ENCODE results near the gene DAB1.

DAB1 gene

DNA sequence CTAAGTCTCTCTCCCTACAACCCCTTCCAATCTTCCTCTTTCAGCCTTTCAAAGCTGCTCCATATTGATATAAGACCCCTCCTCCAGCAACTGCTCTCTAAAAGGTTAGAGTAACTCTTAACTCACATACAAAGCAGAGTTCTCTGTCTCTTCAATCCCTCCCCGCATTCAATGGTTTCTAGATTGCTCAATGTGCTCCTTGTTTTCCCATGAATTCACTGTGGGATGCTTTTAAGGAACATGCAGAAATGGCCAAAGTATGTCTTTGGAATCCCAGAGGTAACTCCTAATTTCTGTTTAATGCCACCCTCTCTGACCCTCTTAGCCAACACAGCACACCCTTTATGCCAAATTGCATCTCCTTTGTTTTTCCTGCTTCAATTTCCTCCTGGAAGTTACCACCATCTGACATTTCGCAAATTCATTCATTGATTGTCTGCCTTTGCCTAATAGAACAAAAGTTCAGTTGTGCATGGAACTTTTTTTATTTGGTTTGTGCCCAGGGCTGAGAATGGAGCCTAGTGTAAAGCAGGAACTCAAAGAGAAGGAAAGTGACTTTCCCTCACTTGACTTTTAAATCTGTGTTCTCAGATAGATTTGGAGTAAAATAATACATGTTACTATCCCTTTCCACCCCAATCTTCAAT is 285.3 kb downstream of the DAB1 start:
- no peaks in the 10 kb centered on the region for H3K36me3 Mint-ChIP-seq (ENCODE audit: low read depth)
- no peak overlapping the region for H3K27ac Mint-ChIP-seq

DNA sequence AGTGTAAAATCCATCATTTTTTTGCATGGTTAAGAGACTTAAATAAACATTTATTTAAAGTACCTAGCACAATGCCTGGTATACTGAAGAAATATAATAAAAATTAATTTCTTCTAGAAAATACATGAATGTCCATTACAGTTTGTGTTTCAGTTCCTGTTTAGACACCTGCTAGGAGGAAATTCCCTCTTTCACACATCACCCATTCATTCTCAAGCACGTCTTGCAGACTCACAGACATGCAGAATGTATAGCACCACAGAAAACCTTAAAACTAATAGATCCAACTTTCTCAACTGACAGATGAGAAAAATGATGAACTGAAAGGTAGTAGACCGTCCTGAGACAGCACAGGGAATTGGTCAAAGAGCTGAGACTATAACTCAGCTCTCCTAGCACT is 285.9 kb downstream of the DAB1 start:
- no peaks in the 10 kb centered on the region for H3K4me1 Mint-ChIP-seq (ENCODE audit: low read depth)
- H3K4me3 Mint-ChIP-seq: no peak overlapping the region
- no peak overlapping the region for H3K27ac Mint-ChIP-seq
- H3K9me3 Mint-ChIP-seq: no peaks in the 10 kb centered on the region
- H3K27me3 Mint-ChIP-seq (ENCODE audit: low read depth): no peaks in the 10 kb centered on the region
- no peak for DNase-seq (ENCODE audit: low spot score)
- no peaks in the 10 kb centered on the region for H3K36me3 Mint-ChIP-seq (ENCODE audit: low read depth)

More for the DNA sequence above, 285.3 kb downstream of the DAB1 start:
- DNase-seq (ENCODE audit: low spot score): no peak
- no peak overlapping the region for H3K4me3 Mint-ChIP-seq
- no peaks in the 10 kb centered on the region for H3K27me3 Mint-ChIP-seq (ENCODE audit: low read depth)
- no peaks in the 10 kb centered on the region for H3K9me3 Mint-ChIP-seq
- H3K4me1 Mint-ChIP-seq (ENCODE audit: low read depth): no peaks in the 10 kb centered on the region

DNA sequence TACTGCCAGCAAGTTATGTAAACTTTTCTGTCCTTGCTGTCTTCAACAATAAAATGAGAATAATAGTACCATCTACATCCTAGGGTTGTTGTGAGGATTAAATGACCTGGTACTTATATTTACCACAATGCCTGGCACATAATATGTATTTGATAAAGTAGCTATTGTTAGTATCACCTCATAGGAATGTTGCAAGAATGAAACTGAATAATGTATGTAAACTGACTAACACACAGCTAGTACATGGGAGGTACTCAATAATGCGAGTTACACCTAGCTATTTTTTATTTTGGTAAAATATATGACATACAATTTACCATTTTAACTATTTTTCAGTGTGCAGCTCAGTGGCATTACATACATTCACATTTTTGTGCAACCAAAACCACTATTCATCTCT is 289.1 kb downstream of the DAB1 start:
- DNase-seq (ENCODE audit: low spot score): no peak
- Mint-ChIP-seq H3K4me1 (ENCODE audit: low read depth) (no peaks in the 10 kb centered on the region), H3K9me3 (no peaks in the 10 kb centered on the region), H3K4me3 (no peak overlapping the region), H3K27ac (no peak overlapping the region), H3K36me3 (ENCODE audit: low read depth) (no peaks in the 10 kb centered on the region), H3K27me3 (ENCODE audit: low read depth) (no peaks in the 10 kb centered on the region)

DNA sequence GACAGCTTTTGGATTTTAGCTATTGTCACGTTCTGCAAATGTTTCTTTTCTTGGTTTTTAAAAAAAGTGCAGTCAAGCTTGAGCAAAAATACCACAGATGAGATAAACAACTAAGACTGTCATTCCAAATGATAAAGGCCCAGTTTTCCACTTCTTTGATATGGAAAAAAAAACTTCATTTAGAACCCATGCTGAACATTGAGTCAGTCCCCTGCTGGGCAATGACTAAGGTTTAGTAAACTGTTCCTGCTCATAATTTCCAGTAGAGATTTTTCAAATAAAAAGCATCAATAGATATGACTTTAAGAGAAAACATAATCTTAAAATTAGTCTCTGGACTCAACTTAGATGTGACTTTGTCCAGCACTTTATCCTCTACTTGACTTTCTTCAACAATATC is 290.2 kb downstream of the DAB1 start:
- H3K4me3 Mint-ChIP-seq: no peak overlapping the region
- H3K9me3 Mint-ChIP-seq: no peaks in the 10 kb centered on the region
- no peaks in the 10 kb centered on the region for H3K27me3 Mint-ChIP-seq (ENCODE audit: low read depth)
- no peaks in the 10 kb centered on the region for H3K4me1 Mint-ChIP-seq (ENCODE audit: low read depth)
- no peaks in the 10 kb centered on the region for H3K36me3 Mint-ChIP-seq (ENCODE audit: low read depth)
- DNase-seq (ENCODE audit: low spot score): no peak
- no peak overlapping the region for H3K27ac Mint-ChIP-seq

DNA sequence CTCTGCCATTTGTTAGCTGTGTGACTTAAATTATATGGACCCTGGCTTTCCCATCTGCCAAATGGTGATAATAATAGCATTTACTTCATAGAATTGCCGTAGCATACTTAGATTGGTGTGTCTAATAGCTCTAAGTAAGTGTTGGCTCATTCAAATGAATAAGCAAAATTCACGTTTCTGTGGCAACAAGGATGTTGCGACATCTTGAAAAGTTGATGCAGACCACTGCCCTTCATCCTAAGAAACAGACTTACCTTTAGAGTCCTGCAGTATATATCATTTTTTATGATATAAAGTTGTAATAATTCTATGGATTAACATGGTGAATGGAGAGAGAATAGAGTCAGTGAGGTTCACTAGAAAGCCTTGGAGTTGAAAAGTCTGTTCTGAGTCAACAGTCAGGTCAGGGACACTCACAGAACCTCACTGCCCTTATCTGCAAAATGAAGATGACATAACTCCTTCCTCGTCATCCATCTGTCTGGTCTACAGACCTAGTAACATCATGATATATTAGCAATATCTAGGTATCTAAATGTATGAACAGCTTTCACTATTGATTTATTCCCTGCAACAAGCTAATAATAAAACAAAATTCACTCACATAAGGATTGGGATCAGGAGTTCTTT is 290.8 kb downstream of the DAB1 start:
- H3K4me3 Mint-ChIP-seq: no peak overlapping the region
- H3K27me3 Mint-ChIP-seq (ENCODE audit: low read depth): no peaks in the 10 kb centered on the region
- no peaks in the 10 kb centered on the region for H3K4me1 Mint-ChIP-seq (ENCODE audit: low read depth)
- H3K36me3 Mint-ChIP-seq (ENCODE audit: low read depth): no peaks in the 10 kb centered on the region
- no peaks in the 10 kb centered on the region for H3K9me3 Mint-ChIP-seq
- no peak overlapping the region for H3K27ac Mint-ChIP-seq
- DNase-seq (ENCODE audit: low spot score): no peak

DNA sequence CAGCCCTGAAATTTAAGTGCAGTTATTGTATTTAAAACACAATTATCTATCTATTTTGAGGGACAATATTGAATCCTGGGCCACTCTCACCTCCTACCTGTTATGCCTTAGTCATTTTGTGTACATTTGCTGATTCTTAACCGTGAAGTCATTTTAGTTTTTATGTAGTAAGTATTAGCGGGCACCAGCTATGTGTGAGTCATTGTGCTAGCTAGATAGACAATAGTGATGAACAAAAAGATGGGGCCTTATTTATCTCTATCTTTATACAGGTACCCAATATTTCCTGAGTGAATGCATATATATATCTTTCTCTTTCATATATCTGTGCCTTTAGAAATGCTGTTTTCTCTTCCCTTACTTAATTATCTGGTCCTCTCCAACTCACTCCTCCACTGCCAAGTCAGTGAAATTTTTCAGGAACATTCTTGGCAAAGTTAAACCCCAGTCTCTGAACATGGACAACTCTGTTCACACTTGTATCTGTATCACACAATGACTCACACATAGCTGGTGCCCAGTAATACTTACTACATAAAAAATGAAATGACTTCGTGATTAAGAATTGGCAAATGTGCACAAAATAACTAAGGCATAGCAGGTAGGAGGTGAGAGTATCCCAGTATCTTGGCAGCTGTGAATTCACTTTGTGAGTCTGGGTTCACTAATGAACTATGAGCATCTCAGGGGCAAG is 292.0 kb downstream of the DAB1 start:
- DNase-seq (ENCODE audit: low spot score): no peak
- H3K4me1 Mint-ChIP-seq (ENCODE audit: low read depth): no peaks in the 10 kb centered on the region
- no peak overlapping the region for H3K27ac Mint-ChIP-seq
- H3K4me3 Mint-ChIP-seq: no peak overlapping the region
- H3K9me3 Mint-ChIP-seq: no peaks in the 10 kb centered on the region
- H3K27me3 Mint-ChIP-seq (ENCODE audit: low read depth): no peaks in the 10 kb centered on the region
- no peaks in the 10 kb centered on the region for H3K36me3 Mint-ChIP-seq (ENCODE audit: low read depth)

DNA sequence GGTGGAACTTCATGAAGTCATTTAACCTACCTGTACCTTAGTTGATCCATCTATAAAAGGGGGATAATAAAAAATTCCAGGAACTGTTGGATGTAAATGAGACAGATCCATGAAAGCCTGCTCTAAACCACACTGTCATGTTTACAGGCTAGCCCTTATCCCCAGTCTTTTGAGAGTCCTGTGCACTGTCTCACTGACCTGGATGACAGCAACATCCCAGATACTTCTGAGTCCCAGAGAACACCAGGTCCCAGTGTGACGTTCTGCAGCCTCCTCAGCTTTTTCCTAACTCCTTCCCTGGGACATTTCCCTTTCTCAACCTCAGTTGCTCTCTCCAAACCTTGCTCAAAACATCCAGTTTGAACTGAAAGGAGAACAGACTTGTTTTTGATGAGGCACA is 292.6 kb downstream of the DAB1 start:
- Mint-ChIP-seq H3K27ac (no peak overlapping the region), H3K4me3 (no peak overlapping the region), H3K4me1 (ENCODE audit: low read depth) (no peaks in the 10 kb centered on the region), H3K27me3 (ENCODE audit: low read depth) (no peaks in the 10 kb centered on the region), H3K36me3 (ENCODE audit: low read depth) (no peaks in the 10 kb centered on the region), H3K9me3 (no peaks in the 10 kb centered on the region)
- no peak for DNase-seq (ENCODE audit: low spot score)

DNA sequence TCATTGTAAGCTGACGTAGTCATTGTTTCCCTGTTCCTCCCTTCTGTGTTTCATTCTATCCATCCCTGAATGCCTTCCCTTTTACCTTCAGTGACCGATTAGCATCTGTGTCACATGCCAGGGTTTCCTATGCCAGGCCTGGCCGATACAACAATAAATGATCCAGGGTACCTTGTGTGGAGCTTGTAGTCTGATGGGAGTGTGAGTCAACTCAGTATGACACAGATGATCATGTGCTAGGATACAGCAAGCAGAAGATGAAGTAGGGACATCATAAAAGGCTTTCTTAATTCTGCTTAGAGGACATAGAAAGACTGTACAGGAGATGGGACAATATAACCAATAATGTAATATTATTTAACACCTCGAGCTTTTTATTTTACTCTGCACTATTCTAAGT is 294.0 kb downstream of the DAB1 start:
- Mint-ChIP-seq H3K27ac (no peak overlapping the region), H3K27me3 (ENCODE audit: low read depth) (no peaks in the 10 kb centered on the region), H3K36me3 (ENCODE audit: low read depth) (no peaks in the 10 kb centered on the region), H3K4me1 (ENCODE audit: low read depth) (no peaks in the 10 kb centered on the region), H3K4me3 (no peak overlapping the region), H3K9me3 (no peaks in the 10 kb centered on the region)
- DNase-seq (ENCODE audit: low spot score): no peak

DNA sequence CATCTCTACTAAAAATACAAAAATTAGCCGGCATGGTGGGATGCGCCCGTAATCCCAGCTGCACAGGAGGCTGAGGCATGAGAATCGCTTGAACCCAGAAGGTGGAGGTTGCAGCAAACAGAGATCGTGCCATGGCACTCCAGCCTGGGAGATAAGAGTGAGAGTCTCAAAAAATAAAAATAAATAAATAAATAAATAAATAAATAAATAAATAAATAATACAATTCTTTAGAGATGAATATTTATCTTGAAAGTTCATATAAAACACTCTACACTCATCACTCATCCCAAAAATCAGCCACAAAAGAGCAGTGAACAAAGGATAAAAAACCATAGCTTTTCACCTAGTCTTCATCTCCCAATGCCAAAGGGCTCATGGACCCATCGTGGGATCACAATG is 295.9 kb downstream of the DAB1 start:
- Mint-ChIP-seq H3K4me3 (no peak overlapping the region), H3K36me3 (ENCODE audit: low read depth) (no peaks in the 10 kb centered on the region), H3K27me3 (ENCODE audit: low read depth) (no peaks in the 10 kb centered on the region), H3K9me3 (no peaks in the 10 kb centered on the region), H3K4me1 (ENCODE audit: low read depth) (no peaks in the 10 kb centered on the region), H3K27ac (no peak overlapping the region)
- DNase-seq (ENCODE audit: low spot score): no peak

DNA sequence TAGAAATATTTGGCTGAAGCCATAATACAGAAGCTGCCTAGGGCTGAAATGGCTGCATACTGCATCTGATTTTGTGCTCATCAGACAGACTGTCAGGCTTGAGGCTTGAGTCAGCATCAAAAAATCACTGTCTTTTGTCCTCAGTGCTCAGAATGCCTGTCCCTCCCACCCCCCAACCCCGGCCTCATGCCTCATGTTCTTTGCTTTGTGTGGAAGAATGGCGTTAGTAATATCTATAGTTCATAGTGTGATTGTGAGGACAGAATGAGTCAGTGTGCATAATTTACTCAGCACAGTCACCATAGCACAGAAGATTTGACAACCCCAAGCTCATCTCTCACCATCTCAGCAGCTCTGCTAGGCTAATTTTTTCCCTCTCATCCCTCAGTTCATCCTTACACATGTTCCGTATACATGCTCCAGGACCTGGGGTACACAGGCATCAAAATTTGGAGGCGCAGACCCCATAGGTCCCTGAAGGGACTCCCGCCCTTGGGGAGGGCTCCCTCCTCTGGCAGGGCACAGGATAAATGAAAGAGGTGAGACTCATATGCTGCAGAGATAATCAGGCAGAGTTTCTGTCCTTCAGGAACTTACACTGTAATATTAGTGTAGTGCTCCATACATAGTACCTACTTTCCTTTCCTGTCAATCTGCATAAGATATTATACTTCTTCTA is 299.0 kb downstream of the DAB1 start:
- Mint-ChIP-seq H3K4me3 (no peak overlapping the region), H3K36me3 (ENCODE audit: low read depth) (no peaks in the 10 kb centered on the region), H3K27ac (no peak overlapping the region)

DNA sequence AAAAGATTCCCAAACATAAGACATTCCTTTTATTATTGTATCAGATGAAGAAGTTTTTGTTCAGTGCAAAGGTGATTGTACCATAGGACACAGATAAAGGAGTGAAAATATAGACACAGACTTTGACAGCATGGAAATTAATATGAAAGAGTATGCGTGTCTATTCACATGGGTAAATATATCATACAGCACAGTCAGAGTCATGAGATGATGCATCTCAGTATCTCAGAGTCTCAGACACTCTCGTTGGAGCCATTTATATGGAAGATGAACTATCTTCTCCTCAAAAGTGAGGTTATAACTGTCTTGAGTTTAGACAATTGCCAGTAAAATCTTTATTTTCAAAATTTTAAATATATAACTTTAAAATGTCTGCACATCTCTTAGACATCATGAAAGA is 299.7 kb downstream of the DAB1 start:
- Mint-ChIP-seq H3K4me1 (ENCODE audit: low read depth) (no peaks in the 10 kb centered on the region), H3K36me3 (ENCODE audit: low read depth) (no peaks in the 10 kb centered on the region), H3K9me3 (no peaks in the 10 kb centered on the region), H3K27ac (no peak overlapping the region), H3K27me3 (ENCODE audit: low read depth) (no peaks in the 10 kb centered on the region), H3K4me3 (no peak overlapping the region)
- no peak for DNase-seq (ENCODE audit: low spot score)

More for the DNA sequence above, 299.0 kb downstream of the DAB1 start:
- DNase-seq (ENCODE audit: low spot score): no peak
- Mint-ChIP-seq H3K9me3 (no peaks in the 10 kb centered on the region), H3K4me1 (ENCODE audit: low read depth) (no peaks in the 10 kb centered on the region), H3K27me3 (ENCODE audit: low read depth) (no peaks in the 10 kb centered on the region)

DNA sequence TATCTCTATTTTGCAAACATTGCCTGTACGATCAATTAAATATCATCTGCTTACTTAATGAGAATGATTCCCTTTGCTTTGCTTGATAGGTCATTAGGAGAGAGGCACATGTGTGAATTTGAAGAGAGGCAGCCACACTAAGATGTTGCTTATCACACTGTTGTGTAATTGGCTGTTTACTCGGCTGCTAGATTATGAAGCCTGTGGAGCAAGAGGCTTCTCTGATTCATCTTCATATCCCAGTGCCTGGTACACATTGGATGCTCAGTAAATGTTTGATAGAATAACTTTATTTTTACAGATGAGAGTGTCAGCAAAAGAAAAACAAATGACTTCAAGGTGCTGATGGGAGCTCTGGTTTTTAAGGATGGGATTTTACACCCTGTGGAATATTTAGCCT is 301.8 kb downstream of the DAB1 start:
- H3K4me1 Mint-ChIP-seq (ENCODE audit: low read depth): no peaks in the 10 kb centered on the region
- H3K27ac Mint-ChIP-seq: no peak overlapping the region

DNA sequence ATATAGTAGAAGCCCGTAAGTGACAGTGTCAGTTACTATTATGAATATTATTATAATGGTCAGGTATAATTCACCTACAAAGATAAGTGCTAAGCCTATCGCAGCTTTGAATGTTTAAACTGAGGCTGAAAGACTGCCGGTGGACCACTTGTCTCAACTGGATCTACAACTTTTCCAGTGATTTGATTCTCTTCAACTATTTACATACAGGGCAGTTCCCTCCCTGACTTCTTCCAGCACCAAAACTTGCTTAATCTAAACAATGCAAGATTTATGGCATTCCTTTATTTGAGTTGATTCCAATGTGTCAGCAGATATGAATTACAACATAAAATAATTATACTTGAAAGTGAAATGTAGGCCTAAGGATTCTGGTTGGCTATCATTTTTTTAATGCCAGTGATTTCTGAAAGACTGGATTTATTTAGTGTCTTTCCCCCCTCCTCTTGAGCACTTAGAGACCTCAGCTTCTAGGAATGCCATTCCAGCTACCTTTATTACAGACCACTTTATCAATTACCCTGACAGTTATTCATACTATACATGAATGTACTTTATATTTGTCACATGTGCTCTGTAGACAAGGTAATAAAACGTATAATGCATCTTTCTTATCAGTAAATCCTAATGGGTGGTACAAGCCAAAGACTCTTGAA is 304.8 kb downstream of the DAB1 start:
- no peaks in the 10 kb centered on the region for H3K27me3 Mint-ChIP-seq (ENCODE audit: low read depth)
- H3K4me3 Mint-ChIP-seq: no peak overlapping the region
- DNase-seq (ENCODE audit: low spot score): no peak
- no peaks in the 10 kb centered on the region for H3K4me1 Mint-ChIP-seq (ENCODE audit: low read depth)
- H3K27ac Mint-ChIP-seq: no peak overlapping the region
- no peaks in the 10 kb centered on the region for H3K36me3 Mint-ChIP-seq (ENCODE audit: low read depth)
- no peaks in the 10 kb centered on the region for H3K9me3 Mint-ChIP-seq

More for the DNA sequence above, 301.8 kb downstream of the DAB1 start:
- no peak for DNase-seq (ENCODE audit: low spot score)
- Mint-ChIP-seq H3K36me3 (ENCODE audit: low read depth) (no peaks in the 10 kb centered on the region), H3K9me3 (no peaks in the 10 kb centered on the region), H3K27me3 (ENCODE audit: low read depth) (no peaks in the 10 kb centered on the region), H3K4me3 (no peak overlapping the region)

DNA sequence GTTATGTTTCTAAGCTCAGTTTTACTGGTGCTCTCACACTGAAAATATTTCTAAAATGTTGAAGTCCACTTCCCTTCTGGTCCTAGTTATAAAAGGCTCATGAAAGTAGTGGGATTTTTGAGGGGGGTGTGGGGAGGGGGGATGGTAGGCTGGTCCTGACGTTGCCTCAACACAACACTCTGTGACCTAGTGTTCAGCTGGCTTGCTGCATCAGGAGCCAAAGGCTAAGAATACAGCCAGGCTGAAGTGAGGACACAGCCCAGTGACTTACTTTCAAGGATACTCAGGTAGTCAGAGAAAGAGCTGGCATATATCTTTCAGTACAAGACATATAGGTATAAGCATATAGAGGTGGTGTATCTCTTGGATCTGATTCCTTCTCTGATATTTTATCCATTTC is 306.1 kb downstream of the DAB1 start:
- Mint-ChIP-seq H3K27ac (no peak overlapping the region), H3K9me3 (no peaks in the 10 kb centered on the region), H3K4me3 (no peak overlapping the region), H3K4me1 (ENCODE audit: low read depth) (no peaks in the 10 kb centered on the region), H3K27me3 (ENCODE audit: low read depth) (no peaks in the 10 kb centered on the region), H3K36me3 (ENCODE audit: low read depth) (no peaks in the 10 kb centered on the region)
- DNase-seq (ENCODE audit: low spot score): no peak

Data from T-helper 2 cell treated with Interferon-gamma antibody and Interleukin-4, amounts not matched to agents 5 μg/mL and 100 μg/mL, for 36 hours (primary cell).